CD4-positive, alpha-beta T cell treated with Interleukin-4 for 1 hour (primary cell): Measurements from ENCODE around the gene EIF2B1.
A peak's percentile ranks its signal among the peaks of the same experiment; 100 is the strongest.

ENCODE experiments used
- DNase-seq, 2 donors: peaks; one replicate each; pipeline ENCODE4 v3.0.0-alpha.2; 2020 to 2022

The EIF2B1 gene

GRCh38 chr12:123633379-123634141 lies at the start of gene EIF2B1, which contains the start of gene GTF2H3:
EIF2B1 (minus strand) TSS chr12:123633686; CDS start chr12:123633557, 129 bp downstream.
GTF2H3 (plus strand) TSS chr12:123633829; CDS start chr12:123633860, 31 bp downstream.
- peak; percentile 96 for DNase-seq

GRCh38 chr12:123681605-123682004 lies 48.1 kb upstream of the EIF2B1 start:
- no peak for DNase-seq

GRCh38 chr12:123678981-123679380 lies 45.5 kb upstream of the EIF2B1 start:
- DNase-seq, result no peak

DNA sequence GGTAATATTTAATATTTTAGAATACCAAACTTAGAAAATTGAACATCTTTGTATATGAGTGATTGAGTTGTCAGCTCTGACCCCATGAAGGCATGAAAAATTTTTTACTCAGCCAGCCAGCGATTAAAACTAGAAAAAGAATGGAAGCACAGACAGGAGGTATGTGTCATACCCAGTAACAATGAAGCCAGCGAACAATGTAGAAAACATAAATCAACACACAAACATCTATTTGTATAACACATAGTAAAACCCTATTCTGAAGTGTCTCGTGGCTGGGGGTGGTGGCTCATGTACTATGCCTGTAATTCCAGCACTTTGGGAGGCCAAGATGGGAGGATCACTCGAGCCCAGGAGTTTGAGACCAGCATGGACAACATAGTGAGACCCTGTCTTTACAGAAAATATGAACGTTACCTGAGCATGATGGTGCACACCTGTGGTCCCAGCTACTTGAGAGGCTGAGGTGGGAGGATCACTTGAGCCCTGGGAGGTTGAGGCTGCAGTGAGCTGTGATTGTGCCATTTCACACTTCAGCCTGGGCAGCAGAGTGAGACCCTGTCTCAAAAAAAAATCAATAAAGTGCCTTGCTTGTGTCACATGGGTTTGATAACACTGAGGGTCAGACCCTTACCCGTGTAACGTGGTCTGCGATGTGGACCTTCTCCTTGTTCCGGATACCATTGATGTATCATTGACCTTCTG lies 43.3 kb upstream of the EIF2B1 start:
- no peak for DNase-seq

GRCh38 chr12:123675436-123675835 lies 42.0 kb upstream of the EIF2B1 start:
- no peak for DNase-seq

GRCh38 chr12:123671876-123672275 lies 38.4 kb upstream of the EIF2B1 start:
- DNase-seq, result no peak

DNA sequence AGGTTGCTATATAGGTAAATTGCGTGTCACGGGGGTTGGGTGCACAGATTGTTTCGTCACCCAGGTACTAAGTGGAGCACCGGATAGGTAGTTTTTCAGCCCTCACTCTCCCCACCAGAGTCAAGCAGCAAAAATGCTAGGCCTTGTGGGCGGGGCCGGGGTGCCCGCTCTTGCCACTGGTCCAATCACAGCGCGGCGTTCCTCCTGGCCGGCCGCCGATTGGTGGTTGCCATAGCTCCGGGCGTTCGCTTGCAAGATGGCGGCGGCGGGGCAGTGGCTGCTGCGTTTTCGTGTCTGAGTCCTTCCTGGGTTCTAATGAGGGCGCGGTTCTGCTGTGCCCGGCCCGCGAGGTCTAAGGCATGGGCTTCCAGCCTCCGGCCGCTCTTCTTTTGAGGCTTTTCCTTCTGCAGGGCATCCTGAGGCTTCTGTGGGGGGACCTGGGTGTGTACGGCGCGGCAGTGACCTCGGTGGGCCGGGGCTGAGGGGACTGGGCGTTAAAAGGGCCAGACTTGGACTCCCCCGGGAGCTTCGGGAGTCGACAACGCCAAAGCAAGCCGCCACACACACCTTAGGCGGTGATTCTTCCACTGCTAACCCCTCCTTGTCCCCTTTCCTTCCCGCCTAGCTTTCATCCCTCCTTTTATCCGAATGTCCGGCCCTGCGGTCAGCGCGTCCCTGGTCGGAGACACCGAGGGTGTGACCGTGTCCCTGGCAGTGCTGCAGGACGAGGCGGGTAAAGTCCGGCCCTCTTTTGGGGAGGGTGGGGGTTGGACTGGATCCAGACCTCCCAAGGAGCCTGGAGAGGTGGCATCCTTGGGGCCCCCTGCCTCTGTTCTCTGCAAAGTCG lies 37.6 kb upstream of the EIF2B1 start, which contains the start of gene TCTN2:
TSS of gene TCTN2 (plus strand) at position 232 of the 847 bp plus-strand sequence. CDS start at position 360, 128 bp downstream.
- DNase-seq, result peak; percentile 93 to 94

GRCh38 chr12:123667771-123668170 lies 34.3 kb upstream of the EIF2B1 start:
- no peak for DNase-seq

GRCh38 chr12:123659996-123660727 lies 26.7 kb upstream of the EIF2B1 start:
- no peak for DNase-seq

- DNase-seq, result no peak
These were observed 23.7 kb upstream of the EIF2B1 start for GRCh38 chr12:123657211-123657610.

GRCh38 chr12:123656392-123656791 lies 22.9 kb upstream of the EIF2B1 start:
- no peak for DNase-seq

DNA sequence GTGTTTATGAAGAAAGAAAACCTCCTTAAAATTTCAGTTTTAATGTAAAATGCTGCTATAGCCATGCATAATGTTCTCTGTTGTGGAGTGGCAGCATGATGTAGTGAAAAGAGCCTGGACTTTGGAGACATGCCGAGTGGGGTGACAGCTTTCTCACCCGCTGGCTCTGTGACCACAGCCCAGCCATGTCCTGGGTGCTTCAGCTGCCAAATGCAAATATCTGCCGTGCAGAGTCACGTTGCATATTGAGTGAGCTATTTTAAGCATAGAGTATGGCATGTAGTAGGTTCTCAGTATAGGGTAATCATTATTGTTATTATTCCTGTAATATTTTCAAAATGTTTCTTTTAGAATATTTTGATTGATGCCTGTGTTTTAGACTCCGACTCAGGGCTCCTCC lies 21.9 kb upstream of the EIF2B1 start:
- no peak for DNase-seq

DNA sequence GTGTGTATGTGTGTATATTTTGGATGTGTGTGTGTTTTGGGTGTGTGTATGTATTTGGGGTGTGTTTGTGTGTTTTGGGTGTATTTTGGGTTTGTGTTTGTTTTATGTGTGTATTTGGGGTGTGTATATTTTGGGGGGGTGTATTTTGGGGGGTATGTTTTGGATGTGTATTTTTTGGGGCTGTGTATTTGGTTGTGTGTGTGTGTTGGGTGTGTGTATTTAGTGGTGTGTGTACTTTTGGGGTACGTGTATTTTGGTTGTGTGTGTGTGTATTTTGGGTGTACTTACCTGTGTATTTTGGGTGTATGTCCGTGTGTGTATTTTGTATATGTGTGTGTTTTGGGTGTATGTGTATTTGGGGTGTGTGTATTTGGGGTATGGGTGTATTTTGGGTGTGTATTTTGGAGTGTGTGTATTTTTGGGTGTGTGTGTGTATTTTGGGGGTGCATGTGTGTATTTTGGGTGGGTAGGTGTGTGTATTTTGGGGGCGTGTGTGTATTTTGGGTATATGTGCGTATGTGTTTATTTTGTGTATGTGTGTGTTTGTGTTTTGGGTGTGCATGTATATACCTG lies 20.7 kb upstream of the EIF2B1 start:
- no peak for DNase-seq

DNA sequence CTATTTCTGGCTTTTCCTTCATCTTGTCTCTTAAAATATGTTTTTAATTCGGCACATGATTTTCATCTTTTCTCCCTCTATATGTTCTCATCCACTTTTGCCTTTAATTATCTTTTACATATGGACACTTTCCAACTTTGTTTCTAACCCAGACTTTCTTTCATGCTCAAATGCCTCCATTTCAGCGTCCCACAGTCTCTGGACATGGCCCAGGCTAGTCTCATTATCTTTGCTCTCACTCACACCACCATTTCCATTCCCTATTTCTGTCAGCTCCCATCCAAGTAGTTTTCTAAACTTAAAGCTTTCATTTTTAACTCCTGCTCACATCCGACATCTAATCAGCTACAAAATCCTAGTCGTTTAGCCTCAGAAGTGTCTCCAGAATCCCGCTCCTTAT lies 14.9 kb upstream of the EIF2B1 start:
- no peak for DNase-seq

DNA sequence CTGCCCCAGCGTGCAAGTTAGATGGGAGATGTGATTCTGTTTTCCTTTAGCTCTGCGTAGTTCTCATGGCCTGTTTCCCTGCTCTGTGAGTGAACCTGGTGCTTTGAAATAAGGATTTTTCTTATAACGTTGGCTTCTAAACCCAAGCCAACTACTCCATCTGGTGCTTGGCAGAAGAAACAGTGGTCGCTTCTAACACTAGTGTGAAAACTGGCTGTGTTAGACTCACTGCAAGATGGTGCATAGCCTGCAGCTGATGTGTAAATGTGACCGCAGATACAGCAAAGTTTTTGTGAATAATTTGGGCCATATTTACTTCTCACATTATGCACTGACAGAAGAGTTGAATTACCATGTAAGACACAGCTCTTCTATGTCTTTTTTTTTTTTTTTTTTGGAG lies 12.4 kb upstream of the EIF2B1 start:
- no peak for DNase-seq

GRCh38 chr12:123645380-123645779 lies 11.9 kb upstream of the EIF2B1 start:
- no peak for DNase-seq

GRCh38 chr12:123643911-123644310 lies 10.4 kb upstream of the EIF2B1 start:
- no peak for DNase-seq

- DNase-seq, result no peak
These were observed 666 bp upstream of the EIF2B1 start for GRCh38 chr12:123634142-123634561.

GRCh38 chr12:123621619-123622530 lies 11.6 kb downstream of the EIF2B1 start:
- DNase-seq, result no peak

DNA sequence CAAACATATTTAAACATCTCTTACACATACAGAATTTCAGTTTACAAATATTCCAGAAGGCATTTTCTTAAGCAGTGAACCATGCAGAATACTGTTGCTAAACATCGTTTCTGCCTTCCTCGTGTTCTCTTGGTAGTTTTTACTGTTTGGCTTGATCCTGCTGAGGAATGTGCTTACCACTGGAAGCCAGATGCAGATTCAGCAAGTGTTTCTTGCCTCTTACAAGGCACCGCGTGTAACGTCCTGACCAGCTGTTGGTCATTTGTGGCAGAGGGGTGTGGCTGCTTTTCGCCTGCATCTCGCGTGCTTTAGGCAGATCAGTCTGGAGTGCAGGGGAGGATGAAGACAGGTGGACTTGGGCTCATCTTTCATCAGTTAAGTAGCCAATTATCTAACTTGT lies 12.4 kb downstream of the EIF2B1 start:
- DNase-seq, result no peak

DNA sequence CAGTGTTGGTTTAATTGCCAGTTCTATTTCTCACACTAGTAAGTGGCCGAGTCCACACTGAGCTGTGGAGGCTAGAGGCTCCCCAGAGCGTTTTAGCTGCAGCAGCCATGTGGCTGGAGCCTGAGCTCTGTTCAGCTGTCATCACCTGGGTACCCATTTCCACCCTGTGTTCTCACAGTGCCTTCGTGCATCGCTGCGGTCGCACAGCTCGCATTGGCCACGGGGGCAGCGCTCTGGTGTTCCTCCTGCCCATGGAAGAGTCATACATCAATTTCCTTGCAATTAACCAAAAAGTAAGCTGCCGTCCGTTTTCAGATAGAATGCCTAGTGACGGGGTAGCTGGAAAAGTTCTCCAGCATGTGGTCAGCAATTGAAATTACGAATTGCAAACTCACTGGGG lies 15.9 kb downstream of the EIF2B1 start:
- no peak for DNase-seq
